Osteocyte (in vitro differentiated cells): ENCODE results near the gene DCST2. TPM values are rescaled to one million over a fixed set of nuclear protein-coding genes. Genes with fewer than 3 reads are reported as not detected.
"Not testable (repeated sequence)": the region's sequence is repeated elsewhere in the genome, so short reads cannot be mapped to it uniquely, and the experiment has no call there.

ENCODE experiments used
- DNase-seq: peaks from one replicate; pipeline ENCODE4 v3.0.0; 2021; ENCODE audit warnings: mixed read lengths; ENCODE audit not compliant: unreplicated experiment; ENCODE audit errors: extremely low spot score
- H3K27ac Mint-ChIP-seq: one replicate; pipeline ENCODE4 v1.8.0; 2021; ENCODE audit warnings: mild to moderate bottlenecking, mixed read lengths; ENCODE audit not compliant: unreplicated experiment
- H3K27me3 Mint-ChIP-seq: one replicate; pipeline ENCODE4 v1.8.0; 2021; ENCODE audit warnings: mixed read lengths; ENCODE audit not compliant: unreplicated experiment
- H3K36me3 Mint-ChIP-seq: one replicate; pipeline ENCODE4 v1.8.0; 2021; ENCODE audit warnings: mixed read lengths; ENCODE audit not compliant: unreplicated experiment
- H3K4me1 Mint-ChIP-seq: one replicate; pipeline ENCODE4 v1.8.0; 2021; ENCODE audit warnings: mixed read lengths; ENCODE audit not compliant: unreplicated experiment
- H3K4me3 Mint-ChIP-seq: one replicate; pipeline ENCODE4 v1.8.0; 2021; ENCODE audit warnings: mild to moderate bottlenecking, moderate library complexity, mixed read lengths; ENCODE audit not compliant: unreplicated experiment
- H3K9me3 Mint-ChIP-seq: one replicate; pipeline ENCODE4 v1.8.0; 2021; ENCODE audit warnings: mixed read lengths; ENCODE audit not compliant: unreplicated experiment
- CTCF ChIP-seq: fragments of 200-600 bp; sonication (generic); IDR thresholded peaks from 2 replicates; pipeline ENCODE4 v1.5.0; 2021; ENCODE audit warnings: antibody characterized with exemption, mild to moderate bottlenecking, moderate library complexity
- total RNA-seq: library from RNA; stranded (reverse); gene quantifications from 2 replicates; pipeline ENCODE4 v1.2.1, GENCODE V29; 2021

DCST2 gene
- total RNA-seq, 1 donor from 2014 or later, result 0.75 TPM

GRCh38 chr1:154982341-154982740, 51.2 kb downstream of the DCST2 start:
- no peak for TF ChIP-seq CTCF
- Mint-ChIP-seq H3K4me1 (peaks cover 6% of the 10 kb centered on the region), H3K27ac (no peak overlapping the region), H3K27me3 (no peaks in the 10 kb centered on the region), H3K9me3 (no peaks in the 10 kb centered on the region), H3K4me3 (no peak overlapping the region), H3K36me3 (peaks cover 2% of the 10 kb centered on the region)
- no peak for DNase-seq

GRCh38 chr1:154978360-154978759, 55.2 kb downstream of the DCST2 start:
- Mint-ChIP-seq H3K36me3 (peaks cover 2% of the 10 kb centered on the region), H3K9me3 (no peaks in the 10 kb centered on the region), H3K27me3 (no peaks in the 10 kb centered on the region), H3K27ac (no peak overlapping the region), H3K4me1 (no peaks in the 10 kb centered on the region), H3K4me3 (no peak overlapping the region)
- no peak for TF ChIP-seq CTCF
- no peak for DNase-seq

- H3K27me3 Mint-ChIP-seq, H3K4me3 Mint-ChIP-seq, H3K27ac Mint-ChIP-seq, DNase-seq, H3K9me3 Mint-ChIP-seq, H3K4me1 Mint-ChIP-seq, H3K36me3 Mint-ChIP-seq: not testable (repeated sequence)
These were observed 55.8 kb downstream of the DCST2 start for GRCh38 chr1:154977762-154978161.

GRCh38 chr1:154975409-154976059, 58.0 kb downstream of the DCST2 start:
- H3K4me1 Mint-ChIP-seq, result peaks cover 24% of the 10 kb centered on the region

GRCh38 chr1:154974808-154975408, 58.7 kb downstream of the DCST2 start:
- Mint-ChIP-seq H3K4me1 (peaks cover 24% of the 10 kb centered on the region), H3K9me3 (no peaks in the 10 kb centered on the region), H3K27me3 (no peaks in the 10 kb centered on the region), H3K27ac (no peak overlapping the region), H3K36me3 (peaks cover 2% of the 10 kb centered on the region), H3K4me3 (no peak overlapping the region)
- no peak for TF ChIP-seq CTCF
- DNase-seq, result peak; percentile 97

More at GRCh38 chr1:154975409-154976059, 58.0 kb downstream of the DCST2 start:
- no peak for TF ChIP-seq CTCF
- H3K36me3 Mint-ChIP-seq, result peaks cover 2% of the 10 kb centered on the region
- H3K27ac Mint-ChIP-seq, result no peak overlapping the region
- no peaks in the 10 kb centered on the region for H3K9me3 Mint-ChIP-seq
- H3K27me3 Mint-ChIP-seq, result no peaks in the 10 kb centered on the region
- no peak overlapping the region for H3K4me3 Mint-ChIP-seq
- no peak for DNase-seq
